ENCODE measurements around the gene CFAP161. TPM values are rescaled to one million over a fixed set of nuclear protein-coding genes. Genes with fewer than 3 reads are reported as not detected.

Gene CFAP161
- total RNA-seq, 1 donor from 2014 or later: 21.1 TPM

DNA sequence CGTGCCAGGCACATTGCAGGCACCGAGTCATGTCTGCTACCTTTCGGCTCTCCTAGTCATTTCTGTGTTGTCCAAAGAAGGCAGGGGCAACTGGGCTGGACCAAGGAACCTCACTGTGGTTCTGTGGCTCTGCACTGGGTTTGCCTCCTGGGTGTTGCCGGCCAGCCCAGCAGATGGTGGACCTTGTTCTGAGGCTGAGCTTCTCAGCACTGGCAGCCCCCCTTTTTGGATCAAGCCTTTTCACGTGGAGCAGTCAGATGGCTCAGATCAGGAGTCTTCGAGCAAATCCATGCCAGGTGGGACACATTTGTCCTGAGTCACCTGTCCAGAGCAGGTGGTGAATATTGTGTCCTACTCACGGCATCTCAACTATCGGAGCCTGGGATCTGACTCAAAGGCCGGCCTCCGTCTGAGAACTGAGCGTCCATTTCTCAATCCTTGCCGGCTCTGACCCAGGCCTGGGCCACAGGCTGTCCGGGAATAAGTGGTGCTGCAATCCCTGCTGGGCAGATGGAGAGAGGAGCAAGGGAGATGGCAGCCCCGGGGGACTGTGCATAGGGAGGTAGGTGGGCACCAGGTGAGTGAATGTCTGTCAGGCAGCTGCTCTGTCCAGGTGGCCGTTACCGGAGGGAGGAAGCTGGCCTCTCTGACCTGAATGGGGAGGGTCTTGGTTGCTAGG, 62.6 kb downstream of the CFAP161 start, which contains the start of gene IL16:
Gene IL16, plus strand, starts transcription at position 304 of the 679 bp plus-strand sequence. CDS start 28,521 bp downstream, outside the sequence.
- no peaks in the 10 kb centered on the region for H3K4me1 Mint-ChIP-seq (ENCODE audit: unreplicated experiment)
- H3K9me3 Mint-ChIP-seq (ENCODE audit: unreplicated experiment): no peaks in the 10 kb centered on the region
- no peak within 1 kb of the TSS for H3K4me3 Mint-ChIP-seq (ENCODE audit: unreplicated experiment)
- DNase-seq (ENCODE audit: low spot score): no peak
- TF ChIP-seq, protein P1, sequence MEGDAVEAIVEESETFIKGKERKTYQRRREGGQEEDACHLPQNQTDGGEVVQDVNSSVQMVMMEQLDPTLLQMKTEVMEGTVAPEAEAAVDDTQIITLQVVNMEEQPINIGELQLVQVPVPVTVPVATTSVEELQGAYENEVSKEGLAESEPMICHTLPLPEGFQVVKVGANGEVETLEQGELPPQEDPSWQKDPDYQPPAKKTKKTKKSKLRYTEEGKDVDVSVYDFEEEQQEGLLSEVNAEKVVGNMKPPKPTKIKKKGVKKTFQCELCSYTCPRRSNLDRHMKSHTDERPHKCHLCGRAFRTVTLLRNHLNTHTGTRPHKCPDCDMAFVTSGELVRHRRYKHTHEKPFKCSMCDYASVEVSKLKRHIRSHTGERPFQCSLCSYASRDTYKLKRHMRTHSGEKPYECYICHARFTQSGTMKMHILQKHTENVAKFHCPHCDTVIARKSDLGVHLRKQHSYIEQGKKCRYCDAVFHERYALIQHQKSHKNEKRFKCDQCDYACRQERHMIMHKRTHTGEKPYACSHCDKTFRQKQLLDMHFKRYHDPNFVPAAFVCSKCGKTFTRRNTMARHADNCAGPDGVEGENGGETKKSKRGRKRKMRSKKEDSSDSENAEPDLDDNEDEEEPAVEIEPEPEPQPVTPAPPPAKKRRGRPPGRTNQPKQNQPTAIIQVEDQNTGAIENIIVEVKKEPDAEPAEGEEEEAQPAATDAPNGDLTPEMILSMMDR (IDR thresholded peaks at IDR 0.05; ENCODE audit: unreplicated experiment): no peak
- no peaks in the 10 kb centered on the region for H3K27me3 Mint-ChIP-seq (ENCODE audit: unreplicated experiment)
- H3K36me3 Mint-ChIP-seq (ENCODE audit: low read depth, unreplicated experiment): peaks cover 3% of the 10 kb centered on the region
- no peak within 1 kb of the TSS for H3K27ac Mint-ChIP-seq (ENCODE audit: unreplicated experiment)

DNA sequence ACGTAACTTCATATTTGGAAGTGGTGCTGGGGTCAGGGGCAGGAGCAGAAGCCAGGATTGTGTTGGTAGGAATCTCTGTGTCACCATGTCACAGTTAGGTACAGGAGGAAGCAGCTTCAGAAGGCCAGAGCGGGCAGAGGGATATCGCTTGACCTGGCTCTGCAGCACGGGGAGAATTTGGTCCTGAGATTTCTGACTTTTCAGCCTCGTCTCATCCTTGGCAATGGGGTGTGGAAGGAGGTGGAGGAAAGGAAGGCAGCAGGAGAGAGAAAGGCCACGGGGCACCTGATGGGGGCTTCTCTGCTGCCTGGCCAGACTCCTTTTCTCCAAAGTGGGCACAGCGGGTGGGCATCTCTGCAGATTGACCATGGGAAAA, 63.2 kb downstream of the CFAP161 start:
- Mint-ChIP-seq H3K4me1 (ENCODE audit: unreplicated experiment) (no peaks in the 10 kb centered on the region), H3K4me3 (ENCODE audit: unreplicated experiment) (no peak overlapping the region), H3K27me3 (ENCODE audit: unreplicated experiment) (no peaks in the 10 kb centered on the region), H3K9me3 (ENCODE audit: unreplicated experiment) (no peaks in the 10 kb centered on the region), H3K27ac (ENCODE audit: unreplicated experiment) (no peak overlapping the region), H3K36me3 (ENCODE audit: low read depth, unreplicated experiment) (peaks cover 3% of the 10 kb centered on the region)
- TF ChIP-seq, protein P1 (IDR thresholded peaks at IDR 0.05; ENCODE audit: unreplicated experiment): no peak
- no peak for DNase-seq (ENCODE audit: low spot score)

DNA sequence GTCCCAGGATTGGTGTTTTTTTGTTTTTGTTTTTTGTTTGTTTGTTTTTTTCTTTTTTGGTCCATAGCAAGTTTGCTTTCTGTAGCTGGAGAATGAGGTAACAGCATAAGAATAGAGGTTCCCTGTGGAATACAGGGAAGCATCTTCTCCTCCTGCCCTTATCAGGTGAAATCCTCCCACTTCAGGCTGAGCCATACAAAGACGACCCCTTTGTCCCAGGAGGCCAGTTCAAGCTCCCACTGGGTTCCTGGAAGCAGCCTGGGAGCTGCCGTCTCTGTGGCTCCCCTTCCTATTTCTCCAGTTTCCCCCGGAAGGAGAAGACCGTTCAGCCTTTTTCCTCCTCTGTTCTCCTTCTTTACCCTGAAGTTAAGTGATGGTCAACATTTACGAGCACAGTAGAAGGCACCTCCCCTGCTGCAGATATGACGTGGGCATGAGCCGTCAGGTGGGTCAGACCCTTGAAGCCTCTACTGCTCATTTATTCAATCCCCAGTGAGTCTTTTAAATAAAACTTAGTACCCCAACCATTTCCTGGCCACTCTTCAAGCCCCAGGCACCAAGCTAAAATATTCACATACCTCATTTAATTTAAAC, 63.7 kb downstream of the CFAP161 start:
- no peak for DNase-seq (ENCODE audit: low spot score)
- H3K9me3 Mint-ChIP-seq (ENCODE audit: unreplicated experiment): no peaks in the 10 kb centered on the region
- no peak overlapping the region for H3K27ac Mint-ChIP-seq (ENCODE audit: unreplicated experiment)
- no peaks in the 10 kb centered on the region for H3K4me1 Mint-ChIP-seq (ENCODE audit: unreplicated experiment)
- TF ChIP-seq, protein P1 (IDR thresholded peaks at IDR 0.05; ENCODE audit: unreplicated experiment): no peak
- no peaks in the 10 kb centered on the region for H3K27me3 Mint-ChIP-seq (ENCODE audit: unreplicated experiment)
- peaks cover 3% of the 10 kb centered on the region for H3K36me3 Mint-ChIP-seq (ENCODE audit: low read depth, unreplicated experiment)
- H3K4me3 Mint-ChIP-seq (ENCODE audit: unreplicated experiment): no peak overlapping the region

Other genes with a start within 250 kb of the CFAP161 start
- gene MESD, start 144.5 kb upstream of the CFAP161 start, total RNA-seq (ENCODE audit: unreplicated experiment): 35.7 TPM
- gene TLNRD1, start 133.3 kb upstream of the CFAP161 start, total RNA-seq (ENCODE audit: unreplicated experiment): 86.0 TPM
- 29.6 TPM for gene IL16, start 62.6 kb downstream of the CFAP161 start, total RNA-seq (ENCODE audit: unreplicated experiment)
- 7.3 TPM for gene STARD5, start 189.9 kb downstream of the CFAP161 start, total RNA-seq (ENCODE audit: unreplicated experiment)
- gene TMC3, start 239.9 kb downstream of the CFAP161 start, total RNA-seq (ENCODE audit: unreplicated experiment): not detected

Data from endothelial cell (in vitro differentiated cells).